T-cell (primary cell): ENCODE results near the gene CHD5. TPM values are rescaled to one million over a fixed set of nuclear protein-coding genes. Genes with fewer than 3 reads are reported as not detected.

Experiments
- ATAC-seq, 4 experiments: fragments of 200-7000 bp in 3 of 4; fragments of 150-1000 bp in 1 of 4; cut with Tn5 transposase; replicated peaks in 1 of 4; 1 replicate in 3 of 4; 2 replicates in 1 of 4; pipeline ENCODE4 v1.10.0; 2021; ENCODE audit warnings: moderate library complexity in 3 of 4, mild to moderate bottlenecking in 2 of 4, moderate number of reproducible peaks in 1 of 4
- CTCF ChIA-PET, 2 donors: fragments of 300-600 bp; sonication (Branson Sonifier 250); formaldehyde crosslinking; loops; one replicate each; lab custom pipeline; 2022; ENCODE audit warnings: antibody characterized with exemption in 2 of 2; lab: Charles Lee
- POLR2A ChIA-PET, 2 donors: fragments of 300-600 bp; sonication (Branson Sonifier 250); formaldehyde crosslinking; loops; one replicate each; lab custom pipeline; 2022; ENCODE audit warnings: antibody characterized with exemption in 2 of 2; lab: Charles Lee
- DNase-seq, 35 experiments: peaks; one replicate each; pipeline versions ENCODE4 v3.0.0 to v3.0.0-alpha.2; 2013 to 2023
- H3K27ac ChIP-seq: one replicate; pipeline ENCODE4 v1.5.1; 2013; ENCODE audit warnings: low read length
- H3K27me3 ChIP-seq, 2 experiments: replicated peaks in 1 of 2; 1 replicate in 1 of 2; 2 replicates in 1 of 2; pipeline versions ENCODE4 v1.6.1 to v1.7.0; 2013; ENCODE audit warnings: low read length in 1 of 2, mixed read lengths in 1 of 2; ENCODE audit not compliant: control insufficient read depth in 2 of 2, insufficient read depth in 2 of 2; ENCODE audit errors: extremely low read depth in 1 of 2
- H3K36me3 ChIP-seq, 2 donors: 1 replicate in 1 of 2; 2 replicates in 1 of 2; pipeline versions ENCODE4 v1.6.1 to v1.7.0; 2013; ENCODE audit warnings: low read length in 1 of 2; ENCODE audit not compliant: control insufficient read depth in 2 of 2, insufficient read depth in 1 of 2; ENCODE audit errors: extremely low read depth in 1 of 2
- H3K4me1 ChIP-seq, 2 experiments: 1 replicate in 1 of 2; 2 replicates in 1 of 2; pipeline versions ENCODE4 v1.6.1 to v1.7.0; 2013; ENCODE audit warnings: low read length in 2 of 2, mixed read lengths in 1 of 2; ENCODE audit not compliant: insufficient read depth in 2 of 2, control insufficient read depth in 1 of 2; ENCODE audit errors: extremely low read depth in 1 of 2
- H3K4me3 ChIP-seq, 2 donors: 1 replicate in 1 of 2; 2 replicates in 1 of 2; pipeline versions ENCODE4 v1.5.1 to v1.7.0; 2013; ENCODE audit warnings: mild to moderate bottlenecking in 2 of 2, low read length in 1 of 2, moderate library complexity in 1 of 2; ENCODE audit not compliant: control insufficient read depth in 1 of 2; ENCODE audit errors: extremely low read depth in 1 of 2
- H3K9me3 ChIP-seq: 2 replicates; pipeline ENCODE4 v1.7.0; 2013
- H3K27ac Mint-ChIP-seq, 2 donors: one replicate each; pipeline ENCODE4 v1.8.0; 2020 to 2021; ENCODE audit warnings: mild to moderate bottlenecking in 2 of 2, mixed read lengths in 2 of 2
- H3K27me3 Mint-ChIP-seq, 2 donors: one replicate each; pipeline ENCODE4 v1.8.0; 2021 to 2022; ENCODE audit warnings: mixed read lengths in 2 of 2
- H3K36me3 Mint-ChIP-seq: one replicate; pipeline ENCODE4 v1.8.0; 2021; ENCODE audit warnings: mixed read lengths
- H3K4me1 Mint-ChIP-seq, 3 donors: one replicate each; pipeline ENCODE4 v1.8.0; 2020 to 2022; ENCODE audit warnings: mixed read lengths in 3 of 3, mild to moderate bottlenecking in 1 of 3
- H3K4me3 Mint-ChIP-seq, 3 donors: one replicate each; pipeline ENCODE4 v1.8.0; 2020 to 2022; ENCODE audit warnings: mild to moderate bottlenecking in 3 of 3, mixed read lengths in 3 of 3, moderate library complexity in 3 of 3
- H3K9me3 Mint-ChIP-seq, 3 donors: one replicate each; pipeline ENCODE4 v1.8.0; 2020 to 2022; ENCODE audit warnings: mixed read lengths in 3 of 3
- WGBS: methylation state at CpG from one replicate; pipeline ENCODE4 v1.1.5; 2013; ENCODE audit warnings: missing lambda C conversion rate; ENCODE audit not compliant: insufficient coverage; 5-methylcytosine and 5-hydroxymethylcytosine counted together
- total RNA-seq, 35 experiments: library from RNA in 6 of 35; stranded (reverse) in 6 of 35; fragments of 120-200 nt in 1 of 35; gene quantifications; one replicate each; pipeline versions ENCODE4 v1.2.1 to v1.2.4 and lab custom pipeline; 2013 to 2026

Gene CHD5
- total RNA-seq, 5 donors from 2014 or later (not counting 1 experiment from before 2014, with no cell fraction given) = 0.05 to 0.23 (median 0.16) TPM

- Mint-ChIP-seq H3K4me3 (no peak overlapping the region), H3K9me3 (no peaks in the 10 kb centered on the region), H3K27me3 (peaks cover 23 to 41% of the 10 kb centered on the region in 2 donors), H3K36me3 (no peaks in the 10 kb centered on the region), H3K27ac (no peak overlapping the region), H3K4me1 (no peaks in the 10 kb centered on the region)
- H3K4me1 ChIP-seq = no peaks in the 10 kb centered on the region
- POLR2A ChIA-PET = no interaction called here
- peaks cover 0 to 58% of the 10 kb centered on the region in 2 experiments for H3K27me3 ChIP-seq
- H3K36me3 ChIP-seq = no peaks in the 10 kb centered on the region
- 71% methylated on average over 3 of the region's 7 CpGs for whole genome bisulfite sequencing
- DNase-seq = no peak
- CTCF ChIA-PET = no interaction called here
- no peak for ATAC-seq
- no peak overlapping the region for H3K4me3 ChIP-seq
- H3K27ac ChIP-seq = no peak overlapping the region
- H3K9me3 ChIP-seq = no peaks in the 10 kb centered on the region
Observed at GRCh38 chr1:6162341-6162740, 17.8 kb downstream of the CHD5 start.

DNA sequence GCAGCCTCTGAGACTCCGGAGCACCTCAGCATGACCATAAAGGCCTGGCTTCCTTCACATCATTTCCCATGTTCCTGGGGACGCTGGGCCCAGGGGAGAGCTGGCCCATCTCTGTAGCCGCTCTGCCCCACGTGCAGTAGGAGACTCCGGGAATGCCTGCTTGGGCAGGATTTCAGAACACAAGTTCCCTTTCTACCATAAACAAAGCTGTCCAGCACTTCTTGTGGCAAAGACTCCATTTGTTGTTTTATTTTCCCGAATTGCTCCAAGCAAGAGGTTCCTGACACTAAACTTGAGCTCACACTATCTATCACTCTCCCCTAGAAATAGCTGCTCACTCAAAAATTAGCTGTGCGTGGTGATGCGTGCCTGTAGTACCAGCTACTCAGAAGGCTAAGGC lies 21.9 kb downstream of the CHD5 start:
- H3K36me3 ChIP-seq = no peaks in the 10 kb centered on the region
- ChIA-PET POLR2A (no interaction called here), CTCF (no interaction called here)
- DNase-seq = no peak
- peaks cover 0 to 5% (median 0%) of the 10 kb centered on the region in 3 donors for H3K4me1 Mint-ChIP-seq
- ATAC-seq = no peak
- H3K4me1 ChIP-seq = peaks cover 0 to 24% of the 10 kb centered on the region in 2 experiments
- no peaks in the 10 kb centered on the region for H3K9me3 Mint-ChIP-seq
- no peaks in the 10 kb centered on the region for H3K36me3 Mint-ChIP-seq
- H3K9me3 ChIP-seq = no peaks in the 10 kb centered on the region
- H3K27me3 Mint-ChIP-seq = peaks cover 20 to 25% of the 10 kb centered on the region in 2 donors
- H3K4me3 ChIP-seq = no peak overlapping the region
- no peak overlapping the region for H3K27ac ChIP-seq
- 76% methylated on average over 7 of the region's 8 CpGs for WGBS
- peaks cover 0 to 53% of the 10 kb centered on the region in 2 experiments for H3K27me3 ChIP-seq
- no peak overlapping the region for H3K27ac Mint-ChIP-seq
- H3K4me3 Mint-ChIP-seq = no peak overlapping the region

DNA sequence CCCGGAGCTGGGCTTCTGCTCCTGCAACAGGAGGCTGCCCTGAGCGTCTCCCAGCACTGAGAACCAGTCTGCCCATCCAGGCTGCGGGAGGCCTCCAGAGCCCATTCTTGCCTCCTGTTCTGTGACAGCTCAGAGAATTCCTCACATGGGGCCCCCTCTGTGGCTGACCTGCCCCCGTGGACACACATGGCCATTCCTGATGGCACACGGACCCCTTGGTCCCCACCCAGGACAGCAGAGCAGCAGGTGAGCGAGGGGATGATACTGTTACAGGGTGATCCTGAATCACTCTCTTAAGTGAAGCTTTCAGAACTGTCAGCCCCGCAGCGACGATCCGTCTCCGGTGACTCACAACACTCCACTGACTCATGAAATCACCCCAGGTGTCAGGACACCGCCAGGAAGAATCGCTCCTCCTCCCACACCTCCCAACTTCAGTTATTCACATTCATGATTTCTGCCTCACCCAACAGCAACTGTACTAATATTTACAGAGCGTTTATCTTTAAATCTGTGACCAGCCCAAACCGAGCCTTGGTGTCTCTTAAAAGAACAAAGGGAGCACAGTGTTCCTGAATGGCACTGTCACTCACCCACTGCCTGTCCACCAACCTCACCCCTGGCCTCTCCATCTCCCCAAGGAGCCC lies 22.5 kb downstream of the CHD5 start:
- H3K36me3 Mint-ChIP-seq = no peaks in the 10 kb centered on the region
- POLR2A ChIA-PET = no interaction called here
- H3K4me3 Mint-ChIP-seq = no peak overlapping the region
- Histone ChIP-seq H3K4me1 (peaks cover 0 to 26% of the 10 kb centered on the region in 2 experiments), H3K9me3 (no peaks in the 10 kb centered on the region), H3K36me3 (no peaks in the 10 kb centered on the region), H3K27me3 (peaks cover 0 to 49% of the 10 kb centered on the region in 2 experiments), H3K27ac (no peak overlapping the region), H3K4me3 (no peak overlapping the region)
- CTCF ChIA-PET = no interaction called here
- DNase-seq = no peak
- peaks cover 20 to 24% of the 10 kb centered on the region in 2 donors for H3K27me3 Mint-ChIP-seq
- WGBS = 66% methylated on average over 14 of the region's 15 CpGs
- no peaks in the 10 kb centered on the region for H3K9me3 Mint-ChIP-seq
- ATAC-seq = peak in 1 of 4 experiments; percentile 17
- peaks cover 0 to 6% (median 0%) of the 10 kb centered on the region in 3 donors for H3K4me1 Mint-ChIP-seq
- no peak overlapping the region for H3K27ac Mint-ChIP-seq

DNA sequence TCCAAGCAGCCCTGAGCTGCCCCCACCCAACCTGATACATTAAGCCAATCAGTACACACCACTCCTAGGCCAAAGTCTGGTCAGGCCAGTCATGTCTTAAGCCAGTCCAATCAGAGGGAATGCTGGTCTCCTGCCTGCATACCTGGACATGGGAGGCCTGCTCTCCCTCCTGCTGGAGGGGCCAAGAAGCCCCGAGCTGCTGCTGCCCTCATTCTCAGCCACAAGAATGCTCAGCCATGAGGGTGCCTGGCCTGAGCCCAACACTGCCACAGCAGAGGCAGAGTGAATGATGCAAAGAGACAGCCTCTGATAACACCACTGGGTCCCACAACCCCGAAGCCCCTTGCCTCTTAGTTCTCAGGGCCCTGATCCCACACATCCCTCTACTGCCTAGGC lies 23.0 kb downstream of the CHD5 start:
- Histone ChIP-seq H3K27ac (no peak overlapping the region), H3K4me3 (no peak overlapping the region), H3K27me3 (peaks cover 0 to 45% of the 10 kb centered on the region in 2 experiments), H3K4me1 (peaks cover 0 to 26% of the 10 kb centered on the region in 2 experiments), H3K9me3 (no peaks in the 10 kb centered on the region), H3K36me3 (no peaks in the 10 kb centered on the region)
- Mint-ChIP-seq H3K27me3 (peaks cover 20 to 22% of the 10 kb centered on the region in 2 donors), H3K36me3 (no peaks in the 10 kb centered on the region), H3K4me3 (no peak overlapping the region), H3K4me1 (peaks cover 0 to 6% (median 0%) of the 10 kb centered on the region in 3 donors), H3K27ac (no peak overlapping the region), H3K9me3 (no peaks in the 10 kb centered on the region)
- CTCF ChIA-PET = no interaction called here
- DNase-seq (no peak), ATAC-seq (no peak)
- 84% methylated on average over 2 of the region's 2 CpGs for WGBS
- POLR2A ChIA-PET = no interaction called here

GRCh38 chr1:6154525-6155319 lies 25.4 kb downstream of the CHD5 start:
- 96% methylated on average over 18 of the region's 26 CpGs for WGBS
- Mint-ChIP-seq H3K27ac (no peak overlapping the region), H3K4me3 (no peak overlapping the region), H3K27me3 (peaks cover 15 to 17% of the 10 kb centered on the region in 2 donors), H3K36me3 (no peaks in the 10 kb centered on the region), H3K4me1 (peaks cover 0 to 6% (median 0%) of the 10 kb centered on the region in 3 donors), H3K9me3 (no peaks in the 10 kb centered on the region)
- ATAC-seq (no peak), DNase-seq (no peak)
- Histone ChIP-seq H3K4me3 (no peak overlapping the region), H3K27ac (no peak overlapping the region), H3K4me1 (peaks cover 0 to 26% of the 10 kb centered on the region in 2 experiments), H3K27me3 (peaks cover 0 to 37% of the 10 kb centered on the region in 2 experiments), H3K9me3 (no peaks in the 10 kb centered on the region), H3K36me3 (no peaks in the 10 kb centered on the region)
- ChIA-PET POLR2A (no interaction called here), CTCF (no interaction called here)

- peaks cover 0 to 40% of the 10 kb centered on the region in 2 experiments for H3K4me1 ChIP-seq
- DNase-seq (no peak), ATAC-seq (no peak)
- Mint-ChIP-seq H3K36me3 (no peaks in the 10 kb centered on the region), H3K9me3 (no peaks in the 10 kb centered on the region), H3K4me1 (peaks cover 4 to 10% (median 6%) of the 10 kb centered on the region in 3 donors), H3K4me3 (no peak overlapping the region), H3K27ac (no peak overlapping the region), H3K27me3 (peaks cover 7 to 12% of the 10 kb centered on the region in 2 donors)
- ChIA-PET CTCF (no interaction called here), POLR2A (no interaction called here)
- WGBS = 82% methylated on average over 5 of the region's 7 CpGs
- no peaks in the 10 kb centered on the region for H3K9me3 ChIP-seq
- no peak overlapping the region for H3K4me3 ChIP-seq
- H3K27me3 ChIP-seq = peaks cover 0 to 44% of the 10 kb centered on the region in 2 experiments
- no peaks in the 10 kb centered on the region for H3K36me3 ChIP-seq
- no peak overlapping the region for H3K27ac ChIP-seq
Observed at GRCh38 chr1:6152882-6153281, 27.2 kb downstream of the CHD5 start.
